HUDEP-2 (cell line): Measurements from ENCODE around the gene PTPN1.

Experiments used
- DNase-seq, 76 experiments: peaks; one replicate each; lab custom pipeline; 2025; ENCODE audit not compliant: unreplicated experiment in 76 of 76; lab: John Stamatoyannopoulos, UW

Gene PTPN1

GRCh38 chr20:50628853-50629669, 118.9 kb downstream of the PTPN1 start:
- no peak for DNase-seq

DNA sequence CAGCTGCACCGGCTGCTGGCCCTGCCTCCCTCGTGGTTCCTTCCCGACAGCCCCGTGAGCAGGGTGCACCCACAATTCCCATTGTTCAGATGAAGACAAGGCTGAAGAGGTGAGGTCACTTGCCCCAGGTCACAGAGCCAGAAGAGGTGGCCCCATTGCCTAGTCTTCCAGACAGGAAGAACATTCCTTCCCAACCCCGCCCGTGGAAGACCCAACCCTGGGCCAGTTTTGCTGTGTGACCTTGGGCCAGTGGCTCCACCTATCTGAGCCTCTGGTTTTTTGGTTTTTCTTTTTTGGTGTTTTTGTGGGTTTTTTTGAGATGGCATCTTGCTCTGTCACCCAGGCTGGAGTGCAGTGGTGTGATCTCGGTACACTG, 119.5 kb downstream of the PTPN1 start:
- DNase-seq: no peak

DNA sequence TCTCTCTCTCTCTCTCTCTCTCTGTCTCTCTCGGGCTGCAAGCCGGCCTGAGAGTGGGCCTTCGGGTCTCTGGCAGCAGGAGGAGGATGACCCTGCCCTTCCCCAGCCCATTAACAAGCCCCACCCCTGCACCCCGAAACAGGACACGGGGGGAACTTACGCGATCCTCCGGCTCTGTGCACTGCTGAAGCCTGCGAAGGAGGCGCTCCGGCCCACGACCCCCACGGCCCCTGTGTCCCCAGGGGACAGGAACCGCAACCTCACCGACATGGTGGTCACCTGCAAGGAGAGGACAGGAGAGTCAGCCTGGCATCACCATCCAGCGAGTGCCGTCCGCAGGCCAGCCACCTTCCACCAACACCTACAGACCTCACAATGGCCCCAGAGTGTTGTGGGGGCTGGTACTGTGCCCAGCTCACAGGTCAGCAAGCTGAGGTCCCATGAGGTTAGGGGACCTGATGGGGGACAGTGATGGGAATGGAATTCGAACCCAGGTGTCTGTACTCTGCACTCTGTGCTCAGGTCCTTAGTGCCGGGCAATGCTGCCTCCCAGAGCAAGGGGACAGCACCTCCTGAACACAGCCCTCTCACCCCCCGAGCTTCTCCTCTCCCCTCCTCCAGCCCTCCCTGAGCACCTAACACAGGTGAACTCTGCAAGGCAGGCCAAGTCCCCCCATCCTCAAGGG, 120.5 kb downstream of the PTPN1 start:
- DNase-seq: no peak

- DNase-seq: no peak
These were observed 122.1 kb downstream of the PTPN1 start for GRCh38 chr20:50632236-50632635.

GRCh38 chr20:50632701-50633100, 122.5 kb downstream of the PTPN1 start:
- DNase-seq: no peak

DNA sequence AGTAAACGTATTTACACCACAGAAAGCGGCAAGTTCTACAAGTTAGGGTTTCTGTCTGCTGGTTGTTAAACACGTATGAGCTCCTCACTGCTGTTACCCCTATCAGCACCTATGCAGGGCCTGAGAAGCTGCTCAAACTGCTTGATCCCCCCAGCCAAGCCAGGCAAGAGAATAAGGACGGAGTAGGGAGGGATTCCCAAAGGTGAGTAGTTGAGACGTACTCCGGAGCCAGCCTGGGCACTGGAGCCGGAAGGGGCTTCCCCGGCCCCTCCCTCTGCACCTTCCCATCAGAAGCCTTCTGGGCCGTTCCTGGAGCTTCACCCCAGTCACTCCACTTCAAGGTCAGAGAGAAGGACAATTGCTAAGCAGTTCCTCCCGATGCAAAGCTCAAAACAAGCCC, 123.2 kb downstream of the PTPN1 start:
- DNase-seq: no peak

GRCh38 chr20:50634191-50634590, 124.0 kb downstream of the PTPN1 start:
- no peak for DNase-seq
